Mesendoderm (in vitro differentiated cells): ENCODE measurements around the gene ERN1.

Experiments used
- DNase-seq: peaks from one replicate; pipeline ENCODE4 v3.0.0; 2013
- H2AK5ac ChIP-seq: 2 replicates; pipeline ENCODE4 v1.6.1; 2013; ENCODE audit warnings: low read length, inconsistent platforms
- H2BK120ac ChIP-seq: 2 replicates; pipeline ENCODE4 v1.6.1; 2013; ENCODE audit warnings: low read depth, mild to moderate bottlenecking, low read length, moderate library complexity, mixed read lengths
- H2BK15ac ChIP-seq: replicated peaks from 2 replicates; pipeline ENCODE4 v1.6.1; 2013; ENCODE audit warnings: low read depth, mild to moderate bottlenecking, moderate library complexity
- H2BK5ac ChIP-seq: 2 replicates; pipeline ENCODE4 v1.6.1; 2013; ENCODE audit warnings: low read length, inconsistent platforms
- H3K18ac ChIP-seq: 2 replicates; pipeline ENCODE4 v1.6.1; 2013; ENCODE audit warnings: mild to moderate bottlenecking, low read length, mixed read lengths
- H3K23ac ChIP-seq: one replicate; pipeline ENCODE4 v1.6.1; 2013; ENCODE audit warnings: low read length
- H3K27ac ChIP-seq: 2 replicates; pipeline ENCODE4 v1.5.1; 2013; ENCODE audit warnings: low read depth, mild to moderate bottlenecking, inconsistent platforms, low read length, moderate library complexity
- H3K27me3 ChIP-seq: 2 replicates; pipeline ENCODE4 v1.6.1; 2013; ENCODE audit warnings: low read length, control low read depth, mild to moderate bottlenecking, inconsistent platforms; ENCODE audit not compliant: insufficient read depth, poor library complexity
- H3K36me3 ChIP-seq: 2 replicates; pipeline ENCODE4 v1.6.1; 2013; ENCODE audit warnings: low read length, inconsistent platforms; ENCODE audit not compliant: control insufficient read depth, insufficient read depth
- H3K4ac ChIP-seq: one replicate; pipeline ENCODE4 v1.6.1; 2013; ENCODE audit warnings: low read depth, mild to moderate bottlenecking, low read length, moderate library complexity
- H3K4me1 ChIP-seq: 2 replicates; pipeline ENCODE4 v1.6.1; 2013; ENCODE audit warnings: low read depth, low read length, inconsistent platforms; ENCODE audit not compliant: control insufficient read depth
- H3K4me2 ChIP-seq: 2 replicates; pipeline ENCODE4 v1.6.1; 2013; ENCODE audit warnings: low read length
- H3K4me3 ChIP-seq: 2 replicates; pipeline ENCODE4 v1.5.1; 2013; ENCODE audit warnings: mild to moderate bottlenecking, low read length
- H3K56ac ChIP-seq: one replicate; pipeline ENCODE4 v1.6.1; 2013; ENCODE audit warnings: low read length
- H3K79me1 ChIP-seq: 2 replicates; pipeline ENCODE4 v1.6.1; 2013; ENCODE audit warnings: low read length, inconsistent platforms
- H3K79me2 ChIP-seq: 2 replicates; pipeline ENCODE4 v1.6.1; 2013; ENCODE audit warnings: mild to moderate bottlenecking, low read length; ENCODE audit not compliant: control insufficient read depth, insufficient read depth
- H3K9ac ChIP-seq: 2 replicates; pipeline ENCODE4 v1.6.1; 2013; ENCODE audit warnings: low read length, inconsistent platforms
- H4K5ac ChIP-seq: one replicate; pipeline ENCODE4 v1.6.1; 2013; ENCODE audit warnings: low read length
- H4K8ac ChIP-seq: one replicate; pipeline ENCODE4 v1.6.1; 2013; ENCODE audit warnings: low read depth, mild to moderate bottlenecking, control low read depth, low read length, moderate library complexity
- WGBS: extraction: QIAGEN DNeasy Blood & Tissue Kit; methylation state at CpG from one replicate; pipeline ENCODE4 v1.1.7; 2013; ENCODE audit warnings: low lambda C conversion rate, missing lambda C conversion rate; ENCODE audit not compliant: insufficient coverage; ENCODE audit errors: extremely low coverage; 5-methylcytosine and 5-hydroxymethylcytosine counted together

ERN1 gene

DNA sequence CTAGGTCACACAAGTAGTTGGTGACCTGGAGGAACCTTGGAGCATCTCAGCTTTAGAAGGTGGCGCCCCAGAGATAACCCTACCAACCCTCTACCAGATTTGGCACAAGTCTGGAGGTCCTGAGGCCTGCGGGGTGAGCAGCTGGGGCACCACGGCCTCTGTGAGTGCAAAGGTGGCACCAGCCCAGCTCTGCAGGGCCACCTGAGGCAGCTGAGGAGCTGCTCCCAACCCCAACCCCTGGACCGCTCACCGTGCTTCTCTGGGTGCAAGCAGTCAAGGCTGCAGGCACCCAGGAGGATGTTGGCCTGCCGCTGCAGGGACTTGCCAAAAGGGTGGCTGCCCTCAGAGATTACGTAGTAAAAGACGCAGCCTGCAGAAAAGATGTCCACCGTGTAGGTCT is 81.1 kb downstream of the ERN1 start:
- Histone ChIP-seq H3K4me2 (no peak overlapping the region), H3K56ac (no peak overlapping the region), H3K36me3 (no peaks in the 10 kb centered on the region), H3K18ac (no peak overlapping the region), H4K8ac (no peak overlapping the region), H2AK5ac (no peak overlapping the region), H3K4me3 (no peak overlapping the region), H3K4ac (no peak overlapping the region), H3K79me1 (no peaks in the 10 kb centered on the region), H2BK5ac (no peak overlapping the region), H3K79me2 (no peaks in the 10 kb centered on the region), H3K23ac (no peak overlapping the region), H3K9ac (no peak overlapping the region), H3K4me1 (no peaks in the 10 kb centered on the region), H2BK15ac (no peak overlapping the region), H3K27ac (no peak overlapping the region), H2BK120ac (no peak overlapping the region), H3K27me3 (no peaks in the 10 kb centered on the region), H4K5ac (no peak overlapping the region)
- no peak for DNase-seq
- no CpG with 5 or more reads among the region's 9 CpGs for WGBS

DNA sequence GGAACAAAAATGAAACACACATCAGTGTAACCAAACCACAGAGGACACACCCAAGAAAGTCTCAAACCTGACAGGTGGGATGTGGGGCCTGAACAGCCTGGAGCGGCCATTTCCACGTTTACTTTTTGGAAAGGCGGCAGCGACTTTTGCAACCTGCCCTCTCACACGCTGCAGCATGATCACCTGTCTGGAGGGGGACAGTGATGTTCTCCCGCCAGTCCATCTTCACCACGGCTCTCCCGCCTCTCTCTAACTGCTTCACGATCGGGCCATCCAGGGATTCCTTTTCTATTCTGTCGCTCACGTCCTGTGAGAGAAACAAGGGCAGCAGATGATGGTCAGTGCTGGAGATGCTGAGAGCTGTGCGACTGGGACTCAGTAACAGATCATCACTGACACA is 84.8 kb downstream of the ERN1 start:
- Histone ChIP-seq H2BK15ac (no peak overlapping the region), H3K4me2 (no peak overlapping the region), H3K27me3 (no peaks in the 10 kb centered on the region), H3K36me3 (no peaks in the 10 kb centered on the region), H3K27ac (no peak overlapping the region), H3K79me1 (no peaks in the 10 kb centered on the region), H3K18ac (no peak overlapping the region), H2AK5ac (no peak overlapping the region), H3K4me3 (no peak overlapping the region), H3K56ac (no peak overlapping the region), H4K5ac (no peak overlapping the region), H3K4me1 (no peaks in the 10 kb centered on the region), H3K4ac (no peak overlapping the region), H3K79me2 (no peaks in the 10 kb centered on the region), H3K23ac (no peak overlapping the region), H2BK120ac (no peak overlapping the region), H2BK5ac (no peak overlapping the region), H3K9ac (no peak overlapping the region), H4K8ac (no peak overlapping the region)
- no peak for DNase-seq
- WGBS: no CpG with 5 or more reads among the region's 13 CpGs

DNA sequence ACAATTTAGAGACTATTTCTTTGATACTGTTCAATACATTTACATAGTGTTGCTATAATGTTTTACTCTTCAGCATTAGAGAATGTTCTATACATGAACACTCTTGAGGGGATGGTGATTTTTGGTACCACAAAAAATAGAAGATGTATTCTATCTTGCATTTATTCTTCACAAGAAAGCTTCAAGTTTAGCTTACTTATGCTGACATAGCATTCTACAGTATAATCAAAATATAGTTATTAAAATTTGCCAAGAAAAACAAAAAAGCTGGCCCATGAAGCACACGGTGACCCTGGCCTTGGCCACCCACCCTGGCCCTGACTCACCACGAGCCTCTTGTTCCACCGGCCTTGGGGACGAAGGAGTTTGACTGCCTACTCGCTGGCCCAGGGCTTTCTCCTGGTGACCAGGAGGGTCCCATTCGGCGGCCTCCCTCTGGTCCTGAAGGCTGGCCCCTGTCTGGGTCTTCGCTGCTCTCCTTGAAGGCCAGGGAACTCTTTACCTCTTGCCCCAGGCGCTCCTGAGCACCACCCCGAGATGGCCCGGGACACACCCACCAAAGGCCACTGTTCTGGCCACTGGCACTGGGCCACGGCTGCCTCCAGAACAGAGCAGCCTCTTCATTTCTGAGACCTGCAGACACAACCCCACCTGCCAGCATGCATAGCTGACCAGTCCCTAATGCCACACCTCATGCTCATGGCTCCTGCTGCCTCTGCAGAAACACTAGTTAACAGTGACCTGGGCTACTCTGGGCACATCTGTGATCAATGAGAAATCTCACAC is 87.1 kb downstream of the ERN1 start:
- Histone ChIP-seq H3K27ac (no peak overlapping the region), H2AK5ac (no peak overlapping the region), H3K79me1 (no peaks in the 10 kb centered on the region), H4K5ac (no peak overlapping the region), H2BK120ac (no peak overlapping the region), H3K36me3 (no peaks in the 10 kb centered on the region), H3K4me1 (no peaks in the 10 kb centered on the region), H3K9ac (no peak overlapping the region), H3K4ac (no peak overlapping the region), H4K8ac (no peak overlapping the region), H3K18ac (no peak overlapping the region), H3K79me2 (no peaks in the 10 kb centered on the region), H2BK15ac (no peak overlapping the region), H3K27me3 (no peaks in the 10 kb centered on the region), H3K23ac (no peak overlapping the region), H3K56ac (no peak overlapping the region), H2BK5ac (no peak overlapping the region), H3K4me2 (no peak overlapping the region), H3K4me3 (no peak overlapping the region)
- DNase-seq: no peak
- no CpG with 5 or more reads among the region's 12 CpGs for WGBS

DNA sequence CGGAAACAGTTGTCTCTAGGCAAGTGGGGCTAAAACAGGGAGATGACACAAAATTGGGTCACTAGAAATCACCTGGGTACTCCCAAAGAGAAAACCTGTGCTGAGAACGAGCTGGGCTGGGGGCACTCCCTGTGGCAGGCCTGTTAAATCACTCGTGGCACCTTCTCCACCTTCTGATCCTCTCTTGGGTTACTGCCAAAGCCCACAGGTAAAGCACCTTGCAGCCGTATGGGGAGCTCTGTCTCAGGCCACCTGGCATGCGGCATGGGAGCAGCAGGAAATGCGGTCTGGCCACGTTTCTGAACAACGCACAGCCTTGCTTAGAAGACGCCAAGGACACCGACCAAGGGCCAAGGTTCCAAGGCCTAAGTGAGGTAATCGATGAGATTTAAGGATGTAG is 88.0 kb downstream of the ERN1 start:
- WGBS: no CpG with 5 or more reads among the region's 11 CpGs
- H3K56ac ChIP-seq: no peak overlapping the region

DNA sequence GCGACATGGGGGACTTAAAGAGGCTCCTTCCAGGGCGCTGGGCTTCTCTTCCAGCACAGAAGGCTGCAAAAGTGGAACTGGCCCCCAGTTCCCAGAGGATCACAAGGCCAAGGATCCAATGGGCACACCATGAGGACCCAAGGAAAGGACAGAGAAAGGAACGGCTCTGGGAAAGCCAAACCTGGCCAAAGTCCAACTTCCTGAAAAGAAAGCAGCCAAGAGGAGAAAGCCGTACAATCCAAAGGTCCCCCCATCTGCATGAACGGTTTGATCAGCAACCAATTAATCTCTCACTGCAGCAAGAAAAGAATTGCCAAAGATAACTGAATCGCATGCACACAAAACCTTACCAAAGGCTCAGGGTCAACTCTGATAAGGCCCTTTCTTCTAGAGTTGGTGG is 89.7 kb downstream of the ERN1 start:
- Histone ChIP-seq H3K9ac (no peak overlapping the region), H3K4ac (no peak overlapping the region), H3K79me2 (no peaks in the 10 kb centered on the region), H3K79me1 (no peaks in the 10 kb centered on the region), H2AK5ac (no peak overlapping the region), H3K4me1 (no peaks in the 10 kb centered on the region), H3K27ac (no peak overlapping the region), H2BK5ac (no peak overlapping the region), H3K27me3 (no peaks in the 10 kb centered on the region), H3K36me3 (no peaks in the 10 kb centered on the region), H4K5ac (no peak overlapping the region), H4K8ac (no peak overlapping the region), H2BK15ac (no peak overlapping the region), H3K4me2 (no peak overlapping the region), H3K23ac (no peak overlapping the region), H2BK120ac (no peak overlapping the region), H3K18ac (no peak overlapping the region), H3K4me3 (no peak overlapping the region), H3K56ac (no peak overlapping the region)
- DNase-seq: no peak
- WGBS: no CpG with 5 or more reads among the region's 6 CpGs

More for the DNA sequence above, 88.0 kb downstream of the ERN1 start:
- Histone ChIP-seq H2AK5ac (no peak overlapping the region), H3K36me3 (no peaks in the 10 kb centered on the region), H3K79me1 (no peaks in the 10 kb centered on the region), H3K4me2 (no peak overlapping the region), H3K9ac (no peak overlapping the region), H3K23ac (no peak overlapping the region), H3K4me1 (no peaks in the 10 kb centered on the region), H2BK15ac (no peak overlapping the region), H3K27ac (no peak overlapping the region), H2BK5ac (no peak overlapping the region), H3K27me3 (no peaks in the 10 kb centered on the region), H2BK120ac (no peak overlapping the region), H3K4ac (no peak overlapping the region), H3K79me2 (no peaks in the 10 kb centered on the region), H3K18ac (no peak overlapping the region), H3K4me3 (no peak overlapping the region), H4K8ac (no peak overlapping the region), H4K5ac (no peak overlapping the region)
- DNase-seq: no peak

DNA sequence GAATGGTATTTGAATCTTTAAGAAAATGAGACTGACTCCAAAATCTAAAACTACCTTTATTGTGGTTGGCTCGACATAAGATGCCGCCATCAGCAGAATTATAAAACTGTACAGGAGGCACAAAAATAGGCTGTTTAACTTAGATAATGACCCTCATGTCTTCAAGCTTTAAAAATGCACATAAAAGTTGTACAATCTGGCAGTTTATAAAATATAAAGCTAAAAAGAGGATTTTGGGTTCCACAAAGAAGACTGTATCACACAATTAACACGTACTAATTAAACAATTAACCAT is 90.9 kb downstream of the ERN1 start:
- Histone ChIP-seq H4K8ac (no peak overlapping the region), H3K27ac (no peak overlapping the region), H3K27me3 (no peaks in the 10 kb centered on the region), H3K18ac (no peak overlapping the region), H3K4me3 (no peak overlapping the region), H2BK15ac (no peak overlapping the region), H3K56ac (no peak overlapping the region), H2AK5ac (no peak overlapping the region), H3K4me1 (no peaks in the 10 kb centered on the region), H3K9ac (no peak overlapping the region), H3K36me3 (no peaks in the 10 kb centered on the region), H3K23ac (no peak overlapping the region), H3K4ac (no peak overlapping the region), H3K79me1 (no peaks in the 10 kb centered on the region), H3K79me2 (no peaks in the 10 kb centered on the region), H4K5ac (no peak overlapping the region), H2BK120ac (no peak overlapping the region), H3K4me2 (no peak overlapping the region), H2BK5ac (no peak overlapping the region)
- WGBS: 100% methylated on average over 1 of the region's 3 CpGs
- no peak for DNase-seq
